ENCODE results near the gene PTPN12.

Gene PTPN12

GRCh38 chr7:77566421-77566820, 29.3 kb downstream of the PTPN12 start:
- no peaks in the 10 kb centered on the region for H3K27me3 ChIP-seq
- no peak for DNase-seq
- no peak for TF ChIP-seq CTCF (IDR thresholded peaks at IDR 0.05; ENCODE audit: low read depth, low read length)
- no peaks in the 10 kb centered on the region for H3K9me3 ChIP-seq
- no peak overlapping the region for H3K4me3 ChIP-seq (ENCODE audit: low read depth, low read length)
- peaks cover 10% of the 10 kb centered on the region for H3K36me3 ChIP-seq
- peaks cover 10% of the 10 kb centered on the region for H3K4me1 ChIP-seq

- DNase-seq, result no peak
- TF ChIP-seq CTCF (IDR thresholded peaks at IDR 0.05; ENCODE audit: low read depth, low read length), result no peak
Observed at GRCh38 chr7:77569514-77570232, 32.6 kb downstream of the PTPN12 start.

GRCh38 chr7:77570330-77571011, 33.4 kb downstream of the PTPN12 start:
- no peak for TF ChIP-seq CTCF (IDR thresholded peaks at IDR 0.05; ENCODE audit: low read depth, low read length)
- Histone ChIP-seq H3K9me3 (no peaks in the 10 kb centered on the region), H3K4me3 (ENCODE audit: low read depth, low read length) (no peak overlapping the region), H3K4me1 (no peaks in the 10 kb centered on the region), H3K27me3 (no peaks in the 10 kb centered on the region), H3K36me3 (peaks cover 15% of the 10 kb centered on the region)
- DNase-seq, result no peak

More at GRCh38 chr7:77569514-77570232, 32.6 kb downstream of the PTPN12 start:
- Histone ChIP-seq H3K36me3 (peaks cover 15% of the 10 kb centered on the region), H3K27me3 (no peaks in the 10 kb centered on the region), H3K9me3 (no peaks in the 10 kb centered on the region), H3K4me1 (no peaks in the 10 kb centered on the region), H3K4me3 (ENCODE audit: low read depth, low read length) (no peak overlapping the region)

DNA sequence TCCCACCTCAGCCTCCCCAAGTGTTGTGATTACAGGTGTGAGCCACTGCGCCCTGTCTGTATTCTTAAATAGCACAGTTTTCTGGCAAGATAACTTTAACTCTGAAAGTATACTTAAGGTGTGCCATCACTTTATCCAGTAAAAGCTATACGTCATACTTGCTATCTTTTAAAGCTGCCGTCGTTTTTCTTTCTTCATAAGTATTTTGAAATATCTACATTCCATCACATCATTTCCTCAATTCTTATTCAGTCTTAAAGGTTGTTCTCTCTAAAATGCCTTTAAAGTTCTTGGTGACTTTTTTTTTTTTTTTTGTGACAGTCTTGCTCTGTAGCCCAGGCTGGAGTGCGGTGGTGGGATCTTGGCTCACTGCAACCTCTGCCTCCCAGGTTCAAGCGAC, 34.7 kb downstream of the PTPN12 start:
- no peaks in the 10 kb centered on the region for H3K27me3 ChIP-seq
- no peak for DNase-seq
- H3K9me3 ChIP-seq, result no peaks in the 10 kb centered on the region
- H3K4me1 ChIP-seq, result no peaks in the 10 kb centered on the region
- no peak for TF ChIP-seq CTCF (IDR thresholded peaks at IDR 0.05; ENCODE audit: low read depth, low read length)
- H3K36me3 ChIP-seq, result peaks cover 15% of the 10 kb centered on the region
- H3K4me3 ChIP-seq (ENCODE audit: low read depth, low read length), result no peak overlapping the region

- Histone ChIP-seq H3K4me1 (no peaks in the 10 kb centered on the region), H3K27me3 (no peaks in the 10 kb centered on the region), H3K36me3 (peaks cover 13% of the 10 kb centered on the region), H3K9me3 (no peaks in the 10 kb centered on the region), H3K4me3 (ENCODE audit: low read depth, low read length) (no peak overlapping the region)
- DNase-seq, result no peak
- no peak for TF ChIP-seq CTCF (IDR thresholded peaks at IDR 0.05; ENCODE audit: low read depth, low read length)
Observed at GRCh38 chr7:77575187-77575586, 38.1 kb downstream of the PTPN12 start.

DNA sequence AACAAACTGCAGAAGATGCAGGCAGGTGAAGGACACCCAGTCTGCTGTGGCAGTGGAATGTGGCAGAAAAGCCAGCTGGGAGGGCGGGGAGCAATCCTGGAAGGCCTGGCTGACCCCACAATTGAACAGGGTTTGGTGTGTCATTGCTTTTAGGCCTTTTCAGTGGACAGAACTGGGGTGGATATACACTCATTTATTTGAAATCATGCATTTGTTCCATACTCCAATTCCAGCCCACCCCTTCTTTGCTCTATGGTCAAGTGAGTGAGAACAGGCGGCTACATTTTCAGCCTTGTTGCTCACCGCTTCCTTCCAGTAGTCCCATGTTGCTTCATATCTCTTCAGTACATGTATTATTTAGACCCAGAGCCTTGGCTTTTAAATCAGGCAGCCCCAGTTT, 39.8 kb downstream of the PTPN12 start:
- no peak overlapping the region for H3K4me3 ChIP-seq (ENCODE audit: low read depth, low read length)
- H3K9me3 ChIP-seq, result no peaks in the 10 kb centered on the region
- no peaks in the 10 kb centered on the region for H3K4me1 ChIP-seq
- H3K36me3 ChIP-seq, result peaks cover 7% of the 10 kb centered on the region
- TF ChIP-seq CTCF (IDR thresholded peaks at IDR 0.05; ENCODE audit: low read depth, low read length), result no peak
- no peaks in the 10 kb centered on the region for H3K27me3 ChIP-seq
- no peak for DNase-seq

Data from BE2C (cell line).